Measurements from ENCODE around the gene DDO. TPM values are rescaled to one million over a fixed set of nuclear protein-coding genes. Genes with fewer than 3 reads are reported as not detected.

DDO gene
- total RNA-seq, 1 experiment from 2014 or later = not detected

DNA sequence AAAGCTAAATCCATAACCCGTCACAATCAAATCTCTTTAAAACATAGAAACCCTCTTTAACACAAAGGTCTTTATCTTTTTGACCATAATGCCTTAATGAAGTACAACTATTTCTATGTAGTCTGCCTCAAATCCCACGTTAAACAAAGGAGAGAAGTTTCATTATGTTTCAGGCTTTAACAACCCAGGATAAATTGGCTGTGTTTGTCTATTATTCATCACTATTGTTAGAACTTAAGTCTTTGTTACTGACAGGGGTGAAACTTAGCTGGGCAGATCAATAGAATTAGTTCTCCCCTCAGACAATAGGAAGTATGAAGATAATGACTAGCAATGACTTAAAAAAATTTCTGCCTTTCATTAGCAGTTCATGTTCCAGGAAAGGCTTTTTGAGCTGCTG lies 47.1 kb downstream of the DDO start:
- Histone ChIP-seq H3K9me3 (ENCODE audit: low read depth, low read length, poor library complexity, severe bottlenecking) (no peaks in the 10 kb centered on the region), H3K36me3 (ENCODE audit: insufficient read depth, low read length, poor library complexity, severe bottlenecking) (no peaks in the 10 kb centered on the region), H3K4me3 (ENCODE audit: low read depth, low read length, poor library complexity, severe bottlenecking) (no peak overlapping the region), H3K4me1 (ENCODE audit: insufficient read depth, low read length, poor library complexity, severe bottlenecking) (peaks cover 41% of the 10 kb centered on the region), H3K27ac (ENCODE audit: low read depth, low read length, poor library complexity, severe bottlenecking) (peak overlapping the region; percentile 32), H3K27me3 (replicated peaks; ENCODE audit: insufficient read depth, low read depth, low read length, poor library complexity) (no peaks in the 10 kb centered on the region)
- POLR2A ChIA-PET (ENCODE audit: low non-redundant PET) = no interaction called here
- DNase-seq (ENCODE audit: low spot score) = no peak
- TF ChIP-seq, protein P1, sequence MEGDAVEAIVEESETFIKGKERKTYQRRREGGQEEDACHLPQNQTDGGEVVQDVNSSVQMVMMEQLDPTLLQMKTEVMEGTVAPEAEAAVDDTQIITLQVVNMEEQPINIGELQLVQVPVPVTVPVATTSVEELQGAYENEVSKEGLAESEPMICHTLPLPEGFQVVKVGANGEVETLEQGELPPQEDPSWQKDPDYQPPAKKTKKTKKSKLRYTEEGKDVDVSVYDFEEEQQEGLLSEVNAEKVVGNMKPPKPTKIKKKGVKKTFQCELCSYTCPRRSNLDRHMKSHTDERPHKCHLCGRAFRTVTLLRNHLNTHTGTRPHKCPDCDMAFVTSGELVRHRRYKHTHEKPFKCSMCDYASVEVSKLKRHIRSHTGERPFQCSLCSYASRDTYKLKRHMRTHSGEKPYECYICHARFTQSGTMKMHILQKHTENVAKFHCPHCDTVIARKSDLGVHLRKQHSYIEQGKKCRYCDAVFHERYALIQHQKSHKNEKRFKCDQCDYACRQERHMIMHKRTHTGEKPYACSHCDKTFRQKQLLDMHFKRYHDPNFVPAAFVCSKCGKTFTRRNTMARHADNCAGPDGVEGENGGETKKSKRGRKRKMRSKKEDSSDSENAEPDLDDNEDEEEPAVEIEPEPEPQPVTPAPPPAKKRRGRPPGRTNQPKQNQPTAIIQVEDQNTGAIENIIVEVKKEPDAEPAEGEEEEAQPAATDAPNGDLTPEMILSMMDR (conservative IDR thresholded peaks at IDR 0.05; ENCODE audit: low read depth, low read length) = no peak
- TF ChIP-seq EZH2 (IDR thresholded peaks at IDR 0.05; ENCODE audit: borderline replicate concordance, low read depth, low read length, poor library complexity, severe bottlenecking) = no peak
- CTCF ChIA-PET = no interaction called here
- intact Hi-C loops (cut with micrococcal nuclease; ENCODE audit: unreplicated experiment) = no loop called here
- no TSS peak for BruUV-seq (replicated peaks)

- intact Hi-C loops (cut with micrococcal nuclease; ENCODE audit: unreplicated experiment) = no loop called here
- Histone ChIP-seq H3K27ac (ENCODE audit: low read depth, low read length, poor library complexity, severe bottlenecking) (peak overlapping the region; percentile 32), H3K4me3 (ENCODE audit: low read depth, low read length, poor library complexity, severe bottlenecking) (no peak overlapping the region), H3K9me3 (ENCODE audit: low read depth, low read length, poor library complexity, severe bottlenecking) (no peaks in the 10 kb centered on the region), H3K27me3 (replicated peaks; ENCODE audit: insufficient read depth, low read depth, low read length, poor library complexity) (no peaks in the 10 kb centered on the region), H3K4me1 (ENCODE audit: insufficient read depth, low read length, poor library complexity, severe bottlenecking) (peaks cover 41% of the 10 kb centered on the region), H3K36me3 (ENCODE audit: insufficient read depth, low read length, poor library complexity, severe bottlenecking) (no peaks in the 10 kb centered on the region)
- no peak for TF ChIP-seq EZH2 (IDR thresholded peaks at IDR 0.05; ENCODE audit: borderline replicate concordance, low read depth, low read length, poor library complexity, severe bottlenecking)
- TF ChIP-seq, protein P1 (conservative IDR thresholded peaks at IDR 0.05; ENCODE audit: low read depth, low read length) = no peak
- no peak for DNase-seq (ENCODE audit: low spot score)
- BruUV-seq (replicated peaks) = no TSS peak
- ChIA-PET POLR2A (ENCODE audit: low non-redundant PET) (no interaction called here), CTCF (no interaction called here)
Measured at GRCh38 chr6:110367825-110368224, 47.5 kb downstream of the DDO start.

GRCh38 chr6:110366975-110367374 lies 48.4 kb downstream of the DDO start:
- intact Hi-C loops (cut with micrococcal nuclease; ENCODE audit: unreplicated experiment) = no loop called here
- CTCF ChIA-PET = interaction anchor here (0.6 kb wide), 1 partner anchor 1385 kb away, joined by 3 read pairs; no protein-coding TSS in a partner anchor
- H3K27me3 ChIP-seq (replicated peaks; ENCODE audit: insufficient read depth, low read depth, low read length, poor library complexity) = no peaks in the 10 kb centered on the region
- H3K27ac ChIP-seq (ENCODE audit: low read depth, low read length, poor library complexity, severe bottlenecking) = no peak overlapping the region
- peaks cover 41% of the 10 kb centered on the region for H3K4me1 ChIP-seq (ENCODE audit: insufficient read depth, low read length, poor library complexity, severe bottlenecking)
- no peak for TF ChIP-seq EZH2 (IDR thresholded peaks at IDR 0.05; ENCODE audit: borderline replicate concordance, low read depth, low read length, poor library complexity, severe bottlenecking)
- TF ChIP-seq, protein P1 (conservative IDR thresholded peaks at IDR 0.05; ENCODE audit: low read depth, low read length) = no peak
- POLR2A ChIA-PET (ENCODE audit: low non-redundant PET) = no interaction called here
- no TSS peak for BruUV-seq (replicated peaks)
- H3K9me3 ChIP-seq (ENCODE audit: low read depth, low read length, poor library complexity, severe bottlenecking) = no peaks in the 10 kb centered on the region
- peak; percentile 50 for DNase-seq (ENCODE audit: low spot score)
- H3K4me3 ChIP-seq (ENCODE audit: low read depth, low read length, poor library complexity, severe bottlenecking) = no peak overlapping the region
- H3K36me3 ChIP-seq (ENCODE audit: insufficient read depth, low read length, poor library complexity, severe bottlenecking) = no peaks in the 10 kb centered on the region
